Breast epithelium (tissue), 3 donors: ENCODE measurements around the gene RBM4B.

Experiments
- CTCF ChIP-seq, 3 donors: fragments of 450-650 bp; IDR thresholded peaks; one replicate each; pipeline ENCODE4 v1.5.1; 2016 to 2017; ENCODE audit warnings: antibody characterized with exemption in 3 of 3, mild to moderate bottlenecking in 3 of 3, moderate library complexity in 3 of 3
- POLR2A ChIP-seq: fragments of 450-650 bp; IDR thresholded peaks from one replicate; pipeline ENCODE4 v1.6.1; 2016; ENCODE audit warnings: antibody characterized with exemption, mild to moderate bottlenecking, moderate library complexity
- POLR2AphosphoS5 ChIP-seq, 3 donors: sonication (generic); formaldehyde crosslinking; IDR thresholded peaks; one replicate each; pipeline ENCODE4 v1.6.1; 2017; ENCODE audit warnings: antibody characterized with exemption in 3 of 3

GRCh38 chr11:66693356-66694055 is 15.8 kb upstream of the RBM4B start:
- TF ChIP-seq CTCF (IDR thresholded peaks at IDR 0.05) (no peak), POLR2A (no peak), POLR2AphosphoS5 (IDR thresholded peaks at IDR 0.05) (no peak)
